MCF 10A (cell line): ENCODE measurements around the gene PDK1. TPM values are rescaled to one million over a fixed set of nuclear protein-coding genes. Genes with fewer than 3 reads are reported as not detected.
A peak's percentile ranks its signal among the peaks of the same experiment; 100 is the strongest.

Source experiments
- BruUV-seq: library from RNA; stranded (reverse); fragments of 400-500 nt; replicated peaks from 2 replicates; lab custom pipeline; 2021; lab: Mats Ljungman, UMichigan
- CTCF ChIA-PET: fragments of 300-600 bp; sonication (Branson Sonifier 250); formaldehyde crosslinking; extraction: SDS; loops from one replicate; lab custom pipeline; 2021; ENCODE audit warnings: antibody characterized with exemption, inconsistent platforms; lab: Yijun Ruan, JAX
- POLR2A ChIA-PET: fragments of 300-600, 350-650 bp; sonication (Branson Sonifier 250); formaldehyde crosslinking; extraction: SDS; loops from one replicate; lab custom pipeline; 2020; ENCODE audit warnings: antibody characterized with exemption, inconsistent platforms; lab: Yijun Ruan, JAX
- DNase-seq: peaks from one replicate; pipeline ENCODE4 v3.0.0-alpha.2; 2018; ENCODE audit not compliant: unreplicated experiment
- H3K27ac Mint-ChIP-seq: one replicate; pipeline ENCODE4 v1.8.0; 2022; ENCODE audit warnings: mild to moderate bottlenecking, low read depth, mixed read lengths; ENCODE audit not compliant: unreplicated experiment
- H3K27me3 Mint-ChIP-seq: one replicate; pipeline ENCODE4 v1.8.0; 2022; ENCODE audit warnings: mixed read lengths; ENCODE audit not compliant: insufficient read depth, unreplicated experiment
- H3K36me3 Mint-ChIP-seq: one replicate; pipeline ENCODE4 v1.8.0; 2022; ENCODE audit warnings: mild to moderate bottlenecking, moderate library complexity, mixed read lengths; ENCODE audit not compliant: insufficient read depth, unreplicated experiment
- H3K4me1 Mint-ChIP-seq: one replicate; pipeline ENCODE4 v1.8.0; 2022; ENCODE audit warnings: mixed read lengths; ENCODE audit not compliant: insufficient read depth, unreplicated experiment
- H3K4me3 Mint-ChIP-seq: one replicate; pipeline ENCODE4 v1.8.0; 2022; ENCODE audit warnings: mild to moderate bottlenecking, moderate library complexity, mixed read lengths; ENCODE audit not compliant: unreplicated experiment
- H3K9me3 Mint-ChIP-seq: one replicate; pipeline ENCODE4 v1.8.0; 2022; ENCODE audit warnings: mixed read lengths; ENCODE audit not compliant: unreplicated experiment
- CTCF ChIP-seq: fragments of 200-600 bp; IDR thresholded peaks from one replicate; pipeline ENCODE4 v1.8.0; 2022; ENCODE audit warnings: antibody characterized with exemption, mild to moderate bottlenecking; ENCODE audit not compliant: unreplicated experiment
- intact Hi-C: fragments of 100-400 bp; cut with micrococcal nuclease; formaldehyde crosslinking; loops from 2 replicates; pipeline ENCODE4 v1.14.1; 2022
- total RNA-seq: library from RNA; stranded (reverse); gene quantifications from 2 replicates; pipeline ENCODE4 v1.2.3, GENCODE V29; 2022

PDK1 gene
- total RNA-seq, 1 experiment from 2014 or later: 26.5 TPM

- no peak overlapping the region for H3K4me3 Mint-ChIP-seq
- H3K4me1 Mint-ChIP-seq: peaks cover 19% of the 10 kb centered on the region
- intact Hi-C loops: no loop called here
- BruUV-seq: no TSS peak
- CTCF ChIA-PET: interaction anchor here (0.8 kb wide), 1 partner anchor 12 kb away, joined by 3 read pairs; no protein-coding TSS in a partner anchor
- H3K36me3 Mint-ChIP-seq: no peaks in the 10 kb centered on the region
- DNase-seq: no peak
- no peaks in the 10 kb centered on the region for H3K27me3 Mint-ChIP-seq
- H3K9me3 Mint-ChIP-seq: no peaks in the 10 kb centered on the region
- POLR2A ChIA-PET: no interaction called here
- no peak for TF ChIP-seq CTCF
- no peak overlapping the region for H3K27ac Mint-ChIP-seq
These were observed 4.6 kb upstream of the PDK1 start for GRCh38 chr2:172551271-172551670.

GRCh38 chr2:172552547-172553291 lies 3.2 kb upstream of the PDK1 start:
- Mint-ChIP-seq H3K9me3 (no peaks in the 10 kb centered on the region), H3K27me3 (no peaks in the 10 kb centered on the region), H3K27ac (no peak overlapping the region), H3K4me3 (no peak overlapping the region), H3K4me1 (peaks cover 29% of the 10 kb centered on the region), H3K36me3 (no peaks in the 10 kb centered on the region)
- CTCF ChIA-PET: interaction anchor here (0.6 kb wide), 1 partner anchor 40 kb away, joined by 3 read pairs; no protein-coding TSS in a partner anchor
- BruUV-seq: no TSS peak
- DNase-seq: peak; percentile 44
- POLR2A ChIA-PET: interaction anchor here (0.7 kb wide), 1 partner anchor 12 kb away, joined by 4 read pairs; no protein-coding TSS in a partner anchor
- TF ChIP-seq CTCF: no peak
- intact Hi-C loops: no loop called here

- peaks cover 36% of the 10 kb centered on the region for H3K4me1 Mint-ChIP-seq
- no peaks in the 10 kb centered on the region for H3K27me3 Mint-ChIP-seq
- peak overlapping the region; percentile 89 for H3K27ac Mint-ChIP-seq
- H3K36me3 Mint-ChIP-seq: no peaks in the 10 kb centered on the region
- TF ChIP-seq CTCF: no peak
- DNase-seq: no peak
- ChIA-PET CTCF (interaction anchor here (0.6 to 1.5 kb wide), 4 partner anchors 54 to 217 kb away, joined by 3 read pairs; no protein-coding TSS in a partner anchor), POLR2A (interaction anchor here (0.7 to 2.0 kb wide), 14 partner anchors 10 to 469 kb away, joined by 3 to 15 read pairs (median 4); partner anchors contain the start of gene DLX1)
- intact Hi-C loops: no loop called here
- BruUV-seq: no TSS peak
- H3K9me3 Mint-ChIP-seq: no peaks in the 10 kb centered on the region
- peak overlapping the region; percentile 85 for H3K4me3 Mint-ChIP-seq
These were observed 1.3 kb upstream of the PDK1 start for GRCh38 chr2:172554352-172555271.

GRCh38 chr2:172555272-172555521 lies 693 bp upstream of the PDK1 start:
- Mint-ChIP-seq H3K27ac (peak overlapping the region; percentile 89), H3K4me3 (peak overlapping the region; percentile 85), H3K36me3 (peaks cover 2% of the 10 kb centered on the region), H3K9me3 (no peaks in the 10 kb centered on the region), H3K27me3 (no peaks in the 10 kb centered on the region), H3K4me1 (peaks cover 36% of the 10 kb centered on the region)
- no peak for DNase-seq
- no peak for TF ChIP-seq CTCF
- POLR2A ChIA-PET: interaction anchor here (0.7 to 2.0 kb wide), 13 partner anchors 10 to 470 kb away, joined by 3 to 15 read pairs (median 4); partner anchors contain the start of gene DLX1
- CTCF ChIA-PET: interaction anchor here (0.6 to 1.5 kb wide), 2 partner anchors 71 to 88 kb away, joined by 3 read pairs; no protein-coding TSS in a partner anchor
- BruUV-seq: TSS peak; percentile 66
- intact Hi-C loops: no loop called here
